ENCODE data around the gene CNRIP1.

Gene CNRIP1

GRCh38 chr2:68292108-68292710 lies 27.5 kb downstream of the CNRIP1 start:
- H3K27me3 ChIP-seq (ENCODE audit: insufficient read depth, low read depth, severe bottlenecking): no peaks in the 10 kb centered on the region
- peak; percentile 82 for TF ChIP-seq CTCF (IDR thresholded peaks at IDR 0.05; ENCODE audit: low read depth, low read length)
- no peaks in the 10 kb centered on the region for H3K9me3 ChIP-seq (ENCODE audit: severe bottlenecking)
- H3K4me3 ChIP-seq (ENCODE audit: low read depth, low read length): no peak overlapping the region
- peak; percentile 27 for DNase-seq
- H3K36me3 ChIP-seq: no peaks in the 10 kb centered on the region
- H3K27ac ChIP-seq: no peak overlapping the region

- Histone ChIP-seq H3K4me3 (ENCODE audit: low read depth, low read length) (no peak overlapping the region), H3K36me3 (no peaks in the 10 kb centered on the region), H3K9me3 (ENCODE audit: severe bottlenecking) (no peaks in the 10 kb centered on the region), H3K27ac (no peak overlapping the region), H3K27me3 (ENCODE audit: insufficient read depth, low read depth, severe bottlenecking) (no peaks in the 10 kb centered on the region)
- no peak for TF ChIP-seq CTCF (IDR thresholded peaks at IDR 0.05; ENCODE audit: low read depth, low read length)
- no peak for DNase-seq
These were observed 28.4 kb downstream of the CNRIP1 start for GRCh38 chr2:68291314-68291713.

- H3K27ac ChIP-seq: no peak overlapping the region
- no peak for TF ChIP-seq CTCF (IDR thresholded peaks at IDR 0.05; ENCODE audit: low read depth, low read length)
- no peak for DNase-seq
- no peaks in the 10 kb centered on the region for H3K36me3 ChIP-seq
- H3K9me3 ChIP-seq (ENCODE audit: severe bottlenecking): no peaks in the 10 kb centered on the region
- H3K4me3 ChIP-seq (ENCODE audit: low read depth, low read length): no peak overlapping the region
- no peaks in the 10 kb centered on the region for H3K27me3 ChIP-seq (ENCODE audit: insufficient read depth, low read depth, severe bottlenecking)
These were observed 28.8 kb downstream of the CNRIP1 start for GRCh38 chr2:68290901-68291300.

- no peak for TF ChIP-seq CTCF (IDR thresholded peaks at IDR 0.05; ENCODE audit: low read depth, low read length)
- Histone ChIP-seq H3K27ac (no peak overlapping the region), H3K9me3 (ENCODE audit: severe bottlenecking) (no peaks in the 10 kb centered on the region), H3K27me3 (ENCODE audit: insufficient read depth, low read depth, severe bottlenecking) (no peaks in the 10 kb centered on the region), H3K4me3 (ENCODE audit: low read depth, low read length) (no peak overlapping the region), H3K36me3 (no peaks in the 10 kb centered on the region)
- no peak for DNase-seq
These were observed 31.9 kb downstream of the CNRIP1 start for GRCh38 chr2:68287580-68288441.

DNA sequence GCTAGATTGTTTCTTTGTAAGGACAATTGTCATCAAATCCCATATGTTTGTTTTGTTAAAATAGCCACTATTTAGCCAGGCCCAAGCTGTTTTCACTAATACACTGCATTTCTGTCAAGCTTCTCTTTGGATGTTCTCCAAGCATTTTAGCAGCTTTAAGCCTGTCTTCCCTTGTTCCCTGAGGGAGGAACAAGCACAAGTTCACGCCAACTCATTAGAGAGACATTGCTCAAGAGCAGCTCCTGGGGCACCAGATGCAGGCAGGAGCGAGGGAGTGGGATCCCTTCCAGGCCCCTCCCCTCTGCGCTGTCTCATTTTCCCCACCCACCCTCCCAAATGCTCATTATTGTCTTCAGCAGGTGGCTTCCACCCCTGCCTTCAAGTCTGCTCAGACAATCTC lies 34.9 kb downstream of the CNRIP1 start:
- no peak for DNase-seq
- Histone ChIP-seq H3K4me3 (ENCODE audit: low read depth, low read length) (no peak overlapping the region), H3K9me3 (ENCODE audit: severe bottlenecking) (no peaks in the 10 kb centered on the region), H3K27me3 (ENCODE audit: insufficient read depth, low read depth, severe bottlenecking) (no peaks in the 10 kb centered on the region), H3K36me3 (no peaks in the 10 kb centered on the region), H3K27ac (no peak overlapping the region)
- TF ChIP-seq CTCF (IDR thresholded peaks at IDR 0.05; ENCODE audit: low read depth, low read length): no peak

All from WERI-Rb-1 (cell line).